HCT116 (cell line): Measurements from ENCODE around the gene DCTN5. TPM values are rescaled to one million over a fixed set of nuclear protein-coding genes. Genes with fewer than 3 reads are reported as not detected.

Source experiments
- ATAC-seq: fragments of 200-7000 bp; cut with Tn5 transposase; 2 replicates; pipeline ENCODE4 v1.9.1; 2020; ENCODE audit warnings: mild to moderate bottlenecking, moderate library complexity
- BruUV-seq: library from RNA; stranded (reverse); fragments of 400-500 nt; replicated peaks from 2 replicates; lab custom pipeline; 2021; lab: Mats Ljungman, UMichigan
- CTCF ChIA-PET: fragments of 300-600 bp; sonication (Branson Sonifier 250); formaldehyde crosslinking; loops from one replicate; lab custom pipeline; 2021; ENCODE audit warnings: antibody characterized with exemption; lab: Charles Lee
- POLR2A ChIA-PET: fragments of 300-600, 350-600 bp; sonication (Branson Sonifier 250); formaldehyde crosslinking; loops from one replicate; lab custom pipeline; 2021; ENCODE audit warnings: antibody characterized with exemption; lab: Charles Lee
- RAD21 ChIA-PET, 2 experiments: fragments of 300-600 bp; sonication (Branson Sonifier 250); formaldehyde crosslinking; loops; one replicate each; lab custom pipeline; 2023; ENCODE audit warnings: low total read pairs in 2 of 2; ENCODE audit not compliant: uncharacterized antibody in 2 of 2, unreplicated experiment in 2 of 2, low non-redundant PET in 1 of 2; lab: Charles Lee
- DNase-seq: peaks from one replicate; pipeline ENCODE4 v3.0.0-alpha.2; 2010; ENCODE audit warnings: low read depth, low spot score
- H2AFZ ChIP-seq: fragments of 200-600 bp; shearing (Covaris generic), sonication (generic); 2 replicates; pipeline ENCODE4 v1.6.1; 2017; ENCODE audit warnings: low read depth, mixed run types, mixed read lengths, antibody characterized with exemption, low read length; ENCODE audit not compliant: poor library complexity, severe bottlenecking
- H3K27ac ChIP-seq: 2 replicates; pipeline ENCODE4 v1.5.1; 2012; ENCODE audit warnings: low read depth, low read length
- H3K27me3 ChIP-seq: fragments of 200-600 bp; sonication (generic); 2 replicates; pipeline ENCODE4 v1.6.1; 2016; ENCODE audit warnings: mixed run types, low read length, mixed read lengths; ENCODE audit not compliant: insufficient read depth
- H3K36me3 ChIP-seq, 2 experiments: fragments of 200-500 bp in 1 of 2; fragments of 200-600 bp in 1 of 2; sonication (Bioruptor generic) in 1 of 2; sonication (generic) in 1 of 2; 2 replicates each; pipeline versions ENCODE4 v1.5.1 to v1.6.1; 2014 to 2016; ENCODE audit warnings: low read length in 2 of 2, inconsistent platforms in 1 of 2, mixed read lengths in 1 of 2, mixed run types in 1 of 2; ENCODE audit not compliant: insufficient read depth in 2 of 2, control insufficient read depth in 1 of 2
- H3K4me1 ChIP-seq, 2 experiments: fragments of 200-600 bp in 1 of 2; sonication (generic) in 1 of 2; 2 replicates each; pipeline versions ENCODE4 v1.5.1 to v1.6.1; 2012 to 2017; ENCODE audit warnings: low read length in 2 of 2, inconsistent platforms in 1 of 2, mild to moderate bottlenecking in 1 of 2, mixed read lengths in 1 of 2, mixed run types in 1 of 2, moderate library complexity in 1 of 2; ENCODE audit not compliant: insufficient read depth in 2 of 2, control insufficient read depth in 1 of 2
- H3K4me2 ChIP-seq: fragments of 200-600 bp; sonication (generic); 2 replicates; pipeline ENCODE4 v1.6.1; 2017; ENCODE audit warnings: mixed run types, low read length, mixed read lengths
- H3K4me3 ChIP-seq, 2 experiments: fragments of 200-600 bp in 1 of 2; sonication (generic) in 1 of 2; replicated peaks in 1 of 2; 2 replicates each; pipeline ENCODE4 v1.5.1; 2011 to 2016; ENCODE audit warnings: low read length in 2 of 2, control low read depth in 1 of 2, low read depth in 1 of 2, mild to moderate bottlenecking in 1 of 2, mixed read lengths in 1 of 2, mixed run types in 1 of 2
- H3K79me2 ChIP-seq: fragments of 200-600 bp; sonication (generic); 2 replicates; pipeline ENCODE4 v1.6.1; 2017; ENCODE audit warnings: mild to moderate bottlenecking, mixed run types, low read length, moderate library complexity, mixed read lengths; ENCODE audit not compliant: insufficient read depth
- H3K9ac ChIP-seq: fragments of 200-600 bp; sonication (generic); 2 replicates; pipeline ENCODE4 v1.6.1; 2016; ENCODE audit warnings: low read length, mixed read lengths
- H3K9me2 ChIP-seq: fragments of 200-600 bp; sonication (generic), shearing (Covaris generic); 2 replicates; pipeline ENCODE4 v1.6.1; 2017; ENCODE audit warnings: mixed run types, mild to moderate bottlenecking, moderate library complexity; ENCODE audit not compliant: insufficient read depth
- H3K9me3 ChIP-seq, 2 experiments: fragments of 200-500 bp in 1 of 2; fragments of 200-600 bp in 1 of 2; sonication (Bioruptor generic) in 1 of 2; sonication (generic) in 1 of 2; 2 replicates each; pipeline ENCODE4 v1.6.1; 2014 to 2017; ENCODE audit warnings: low read length in 2 of 2, mixed read lengths in 2 of 2, inconsistent platforms in 1 of 2, low read depth in 1 of 2, mild to moderate bottlenecking in 1 of 2, mixed run types in 1 of 2, moderate library complexity in 1 of 2; ENCODE audit not compliant: control insufficient read depth in 1 of 2, insufficient read depth in 1 of 2
- H4K20me1 ChIP-seq: fragments of 200-600 bp; sonication (generic), shearing (Covaris generic); 2 replicates; pipeline ENCODE4 v1.6.1; 2017; ENCODE audit warnings: mixed run types, mild to moderate bottlenecking, moderate library complexity; ENCODE audit not compliant: insufficient read depth
- ATF3 ChIP-seq: IDR thresholded peaks from 2 replicates; pipeline ENCODE4 v1.6.1; 2012
- CBX3 ChIP-seq: IDR thresholded peaks from 2 replicates; pipeline ENCODE4 v1.6.1; 2012; ENCODE audit warnings: low read depth
- CEBPB ChIP-seq: IDR thresholded peaks from 2 replicates; pipeline ENCODE4 v1.6.1; 2012; ENCODE audit warnings: low read depth
- EGR1 ChIP-seq: IDR thresholded peaks from 2 replicates; pipeline ENCODE4 v1.6.1; 2012; ENCODE audit warnings: low read depth
- ELF1 ChIP-seq: IDR thresholded peaks from 2 replicates; pipeline ENCODE4 v1.6.1; 2012; ENCODE audit warnings: low read depth, borderline replicate concordance
- EZH2 ChIP-seq: fragments of 200-600 bp; sonication (generic); IDR thresholded peaks from 2 replicates; pipeline ENCODE4 v1.6.1; 2017; ENCODE audit warnings: antibody characterized with exemption, mixed run types
- FOSL1 ChIP-seq: IDR thresholded peaks from 2 replicates; pipeline ENCODE4 v1.6.1; 2012; ENCODE audit warnings: low read depth
- MAX ChIP-seq: IDR thresholded peaks from 2 replicates; pipeline ENCODE4 v1.6.1; 2012
- POLR2A ChIP-seq: IDR thresholded peaks from 2 replicates; pipeline ENCODE4 v1.7.0; 2011; ENCODE audit warnings: borderline replicate concordance; ENCODE audit not compliant: insufficient read depth, insufficient read length; ENCODE audit errors: extremely low read depth
- POLR2AphosphoS5 ChIP-seq: IDR thresholded peaks from 2 replicates; pipeline ENCODE4 v1.6.1; 2011; ENCODE audit warnings: mild to moderate bottlenecking, low read depth, low read length, moderate library complexity
- SIN3A ChIP-seq: IDR thresholded peaks from 2 replicates; pipeline ENCODE4 v1.6.1; 2012; ENCODE audit warnings: low read depth
- TCF7L2 ChIP-seq: IDR thresholded peaks from 2 replicates; pipeline ENCODE4 v1.7.0; 2011; ENCODE audit warnings: borderline replicate concordance, inconsistent platforms; ENCODE audit not compliant: insufficient read depth, insufficient read length; ENCODE audit errors: extremely low read depth
- YY1 ChIP-seq: IDR thresholded peaks from 2 replicates; pipeline ENCODE4 v1.6.1; 2011; ENCODE audit warnings: low read length, low read depth, moderate library complexity, mild to moderate bottlenecking; ENCODE audit not compliant: insufficient replicate concordance; ENCODE audit errors: extremely low read depth
- ZBTB33 ChIP-seq: IDR thresholded peaks from 2 replicates; pipeline ENCODE4 v1.6.1; 2011; ENCODE audit warnings: mild to moderate bottlenecking, low read length, moderate library complexity; ENCODE audit not compliant: insufficient replicate concordance; ENCODE audit errors: extremely low read depth
- ZFX ChIP-seq: fragments of 450-650 bp; IDR thresholded peaks from 2 replicates; pipeline ENCODE4 v1.6.1; 2017
- ZNF274 ChIP-seq: fragments of 200-500 bp; sonication (Bioruptor generic); IDR thresholded peaks from 2 replicates; pipeline ENCODE4 v1.6.1; 2014; ENCODE audit warnings: mild to moderate bottlenecking, low read depth, low read length, inconsistent platforms
- intact Hi-C: fragments of 100-400 bp; cut with micrococcal nuclease; formaldehyde crosslinking; loops from 2 replicates; pipeline ENCODE4 v1.10.0; 2022
- total RNA-seq: library from RNA; stranded (reverse); gene quantifications from one replicate; pipeline ENCODE4 v1.2.1, GENCODE V29; 2021; ENCODE audit not compliant: unreplicated experiment

Gene DCTN5
- total RNA-seq, 1 experiment from 2014 or later, result 42.9 TPM

- Histone ChIP-seq H3K79me2 (no peaks in the 10 kb centered on the region), H3K36me3 (no peaks in the 10 kb centered on the region), H3K4me1 (peaks cover 4 to 19% of the 10 kb centered on the region in 2 experiments; a peak in 3 of 4 replicates), H3K9me2 (no peaks in the 10 kb centered on the region), H3K9me3 (no peaks in the 10 kb centered on the region), H3K27ac (no peak overlapping the region), H3K4me3 (no peak overlapping the region), H2AFZ (no peak overlapping the region), H4K20me1 (no peaks in the 10 kb centered on the region), H3K27me3 (no peaks in the 10 kb centered on the region), H3K4me2 (no peak overlapping the region), H3K9ac (no peak overlapping the region)
- RAD21 ChIA-PET, result no interaction called here
- CTCF ChIA-PET, result interaction anchor here (1.2 kb wide), 1 partner anchor 317 kb away, joined by 3 read pairs; no protein-coding TSS in a partner anchor
- DNase-seq (no peak), ATAC-seq (no peak)
- POLR2A ChIA-PET, result no interaction called here
- no TSS peak for BruUV-seq
- intact Hi-C loops, result loop anchor here (5.0 kb wide), 1 partner anchor 868 kb away; no protein-coding TSS in a partner anchor
- TF ChIP-seq SIN3A (no peak), YY1 (no peak)
These were observed 83.5 kb downstream of the DCTN5 start for GRCh38 chr16:23724785-23725131.

- ChIA-PET RAD21 (no interaction called here), CTCF (no interaction called here), POLR2A (no interaction called here)
- no peaks in the 10 kb centered on the region for H3K9me3 ChIP-seq
- H3K79me2 ChIP-seq, result no peaks in the 10 kb centered on the region
- H2AFZ ChIP-seq, result no peak overlapping the region
- no peak overlapping the region for H3K4me3 ChIP-seq
- intact Hi-C loops, result loop anchor here (5.0 kb wide), 1 partner anchor 866 kb away; no protein-coding TSS in a partner anchor
- peaks cover 7 to 23% of the 10 kb centered on the region in 2 experiments; a peak in 3 of 4 replicates for H3K4me1 ChIP-seq
- DNase-seq (no peak), ATAC-seq (no peak)
- H3K4me2 ChIP-seq, result no peak overlapping the region
- H3K27me3 ChIP-seq, result no peaks in the 10 kb centered on the region
- no peaks in the 10 kb centered on the region for H4K20me1 ChIP-seq
- H3K36me3 ChIP-seq, result no peaks in the 10 kb centered on the region
- TF ChIP-seq POLR2AphosphoS5 (no peak), POLR2A (no peak), TCF7L2 (no peak), CEBPB (no peak), ZBTB33 (no peak), ATF3 (no peak), ZFX (no peak), FOSL1 (no peak), ELF1 (no peak), EGR1 (no peak), YY1 (no peak), MAX (no peak), ZNF274 (no peak), EZH2 (no peak), CBX3 (no peak), SIN3A (no peak)
- TF ChIP-seq, all 23 proteins: peak for 0
- BruUV-seq, result no TSS peak
- Histone ChIP-seq H3K9ac (no peak overlapping the region), H3K27ac (no peak overlapping the region), H3K9me2 (no peaks in the 10 kb centered on the region)
These were observed 85.4 kb downstream of the DCTN5 start for GRCh38 chr16:23726710-23727109.
